OCI-LY1 (cell line): ENCODE data around the gene PRPS1.

Experiments used
- H2AFZ ChIP-seq: fragments of 200-600 bp; sonication (generic), shearing (Covaris generic); 2 replicates; pipeline ENCODE4 v1.6.0; 2014; ENCODE audit warnings: antibody characterized with exemption, mild to moderate bottlenecking, low read length
- H3F3A ChIP-seq: fragments of 200-600 bp; sonication (generic), shearing (Covaris generic); 2 replicates; pipeline ENCODE4 v1.6.0; 2014; ENCODE audit warnings: mild to moderate bottlenecking, antibody characterized with exemption, low read length, moderate library complexity; ENCODE audit not compliant: insufficient read depth
- H3K27ac ChIP-seq: fragments of 200-600 bp; sonication (generic); 2 replicates; pipeline ENCODE4 v1.5.1; 2014; ENCODE audit warnings: low read length, mixed run types, mild to moderate bottlenecking, low read depth; ENCODE audit not compliant: poor library complexity, severe bottlenecking
- H3K27me3 ChIP-seq: fragments of 200-600 bp; sonication (generic); 2 replicates; pipeline ENCODE4 v1.6.0; 2014; ENCODE audit warnings: antibody characterized with exemption, mild to moderate bottlenecking, low read length, moderate library complexity; ENCODE audit not compliant: insufficient read depth
- H3K36me3 ChIP-seq: fragments of 200-600 bp; sonication (generic); 2 replicates; pipeline ENCODE4 v1.6.1; 2014; ENCODE audit warnings: mild to moderate bottlenecking, antibody characterized with exemption, low read length, moderate library complexity, mixed read lengths; ENCODE audit not compliant: insufficient read depth
- H3K4me1 ChIP-seq: fragments of 200-600 bp; sonication (generic); 2 replicates; pipeline ENCODE4 v1.5.1; 2014; ENCODE audit warnings: mild to moderate bottlenecking, low read length, moderate library complexity; ENCODE audit not compliant: insufficient read depth, severe bottlenecking
- H3K4me2 ChIP-seq: fragments of 200-600 bp; sonication (generic), shearing (Covaris generic); 2 replicates; pipeline ENCODE4 v1.6.1; 2014; ENCODE audit warnings: low read length
- H3K4me3 ChIP-seq: fragments of 200-600 bp; sonication (generic); 2 replicates; pipeline ENCODE4 v1.5.1; 2014; ENCODE audit warnings: low read length, low read depth, mild to moderate bottlenecking, mixed read lengths; ENCODE audit not compliant: poor library complexity, severe bottlenecking
- H3K79me2 ChIP-seq: fragments of 200-600 bp; shearing (Covaris generic); 2 replicates; pipeline ENCODE4 v1.6.1; 2016; ENCODE audit warnings: mixed run types, low read length, mixed read lengths; ENCODE audit not compliant: insufficient read depth
- H3K9ac ChIP-seq: fragments of 200-600 bp; sonication (generic), shearing (Covaris generic); 2 replicates; pipeline ENCODE4 v1.6.1; 2014; ENCODE audit warnings: mild to moderate bottlenecking, low read length, mixed read lengths
- H3K9me2 ChIP-seq: fragments of 200-600 bp; sonication (generic), shearing (Covaris generic); 2 replicates; pipeline ENCODE4 v1.6.1; 2014; ENCODE audit warnings: low read depth, mild to moderate bottlenecking, low read length, mixed read lengths
- H3K9me3 ChIP-seq: fragments of 200-600 bp; shearing (Covaris generic); 2 replicates; pipeline ENCODE4 v1.6.1; 2014; ENCODE audit warnings: low read length, mixed read lengths
- H4K20me1 ChIP-seq: fragments of 200-600 bp; sonication (generic), shearing (Covaris generic); 2 replicates; pipeline ENCODE4 v1.6.0; 2016; ENCODE audit warnings: mild to moderate bottlenecking, low read length; ENCODE audit not compliant: insufficient read depth
- EZH2 ChIP-seq: fragments of 200-600 bp; sonication (generic), shearing (Covaris generic); IDR thresholded peaks from 2 replicates; pipeline ENCODE4 v1.8.0; 2017; ENCODE audit warnings: borderline replicate concordance, mixed run types, mild to moderate bottlenecking, antibody characterized with exemption, low read length, moderate library complexity, mixed read lengths
- TF ChIP-seq, protein P1 (sequence below): fragments of 200-600 bp; sonication (generic), shearing (Covaris generic); IDR thresholded peaks from 2 replicates; pipeline ENCODE4 v1.5.1; 2017; ENCODE audit warnings: mild to moderate bottlenecking, antibody characterized with exemption, low read length, moderate library complexity, mixed read lengths

The PRPS1 gene

DNA sequence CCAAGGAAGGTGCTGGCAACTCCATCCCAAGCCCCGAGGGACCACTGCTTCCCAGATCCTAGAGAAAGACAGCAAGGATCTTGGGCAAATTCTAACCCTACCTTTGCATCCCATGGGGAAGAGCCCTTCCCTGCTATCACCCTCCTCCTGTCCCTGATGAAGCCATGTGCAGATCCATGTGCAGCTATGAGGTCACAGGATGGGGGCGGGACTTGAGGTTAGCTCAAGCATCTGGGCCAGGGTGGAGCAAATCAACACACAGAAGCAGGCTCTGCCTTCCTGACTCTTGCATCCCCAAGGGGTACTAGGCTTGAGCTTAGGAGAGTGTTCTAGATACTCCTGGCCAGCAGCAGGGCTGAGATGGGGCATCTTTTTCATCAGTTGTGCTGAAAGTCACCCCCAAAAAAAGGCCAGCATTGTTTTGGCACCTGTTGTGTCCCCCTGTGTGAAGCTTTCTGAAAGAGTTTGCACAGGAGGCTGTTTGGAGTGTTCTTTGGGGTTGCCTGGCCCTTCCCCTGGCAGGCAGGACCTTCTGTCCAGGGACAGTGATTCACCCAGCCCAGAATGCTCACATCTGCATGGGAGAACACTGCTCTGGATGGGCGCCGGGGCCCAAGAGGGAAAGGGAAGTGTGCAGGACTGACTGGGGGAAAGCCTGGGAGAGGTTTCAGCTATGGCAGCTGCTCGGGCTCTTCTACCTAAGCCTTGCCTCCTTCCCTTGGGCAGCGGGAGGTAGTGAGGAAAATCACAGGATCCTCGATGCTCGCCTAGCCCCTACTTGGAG lies 50.8 kb downstream of the PRPS1 start:
- no peak overlapping the region for H3K27ac ChIP-seq
- no peak overlapping the region for H3K4me2 ChIP-seq
- H4K20me1 ChIP-seq: no peaks in the 10 kb centered on the region
- H2AFZ ChIP-seq: no peak overlapping the region
- H3K4me1 ChIP-seq: peaks cover 7% of the 10 kb centered on the region
- H3F3A ChIP-seq: no peaks in the 10 kb centered on the region
- H3K27me3 ChIP-seq: no peaks in the 10 kb centered on the region
- H3K9ac ChIP-seq: no peak overlapping the region
- no peak overlapping the region for H3K4me3 ChIP-seq
- H3K36me3 ChIP-seq: no peaks in the 10 kb centered on the region
- no peaks in the 10 kb centered on the region for H3K9me3 ChIP-seq
- no peaks in the 10 kb centered on the region for H3K9me2 ChIP-seq
- no peak for TF ChIP-seq EZH2
- TF ChIP-seq, protein P1, sequence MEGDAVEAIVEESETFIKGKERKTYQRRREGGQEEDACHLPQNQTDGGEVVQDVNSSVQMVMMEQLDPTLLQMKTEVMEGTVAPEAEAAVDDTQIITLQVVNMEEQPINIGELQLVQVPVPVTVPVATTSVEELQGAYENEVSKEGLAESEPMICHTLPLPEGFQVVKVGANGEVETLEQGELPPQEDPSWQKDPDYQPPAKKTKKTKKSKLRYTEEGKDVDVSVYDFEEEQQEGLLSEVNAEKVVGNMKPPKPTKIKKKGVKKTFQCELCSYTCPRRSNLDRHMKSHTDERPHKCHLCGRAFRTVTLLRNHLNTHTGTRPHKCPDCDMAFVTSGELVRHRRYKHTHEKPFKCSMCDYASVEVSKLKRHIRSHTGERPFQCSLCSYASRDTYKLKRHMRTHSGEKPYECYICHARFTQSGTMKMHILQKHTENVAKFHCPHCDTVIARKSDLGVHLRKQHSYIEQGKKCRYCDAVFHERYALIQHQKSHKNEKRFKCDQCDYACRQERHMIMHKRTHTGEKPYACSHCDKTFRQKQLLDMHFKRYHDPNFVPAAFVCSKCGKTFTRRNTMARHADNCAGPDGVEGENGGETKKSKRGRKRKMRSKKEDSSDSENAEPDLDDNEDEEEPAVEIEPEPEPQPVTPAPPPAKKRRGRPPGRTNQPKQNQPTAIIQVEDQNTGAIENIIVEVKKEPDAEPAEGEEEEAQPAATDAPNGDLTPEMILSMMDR: no peak
- no peaks in the 10 kb centered on the region for H3K79me2 ChIP-seq

DNA sequence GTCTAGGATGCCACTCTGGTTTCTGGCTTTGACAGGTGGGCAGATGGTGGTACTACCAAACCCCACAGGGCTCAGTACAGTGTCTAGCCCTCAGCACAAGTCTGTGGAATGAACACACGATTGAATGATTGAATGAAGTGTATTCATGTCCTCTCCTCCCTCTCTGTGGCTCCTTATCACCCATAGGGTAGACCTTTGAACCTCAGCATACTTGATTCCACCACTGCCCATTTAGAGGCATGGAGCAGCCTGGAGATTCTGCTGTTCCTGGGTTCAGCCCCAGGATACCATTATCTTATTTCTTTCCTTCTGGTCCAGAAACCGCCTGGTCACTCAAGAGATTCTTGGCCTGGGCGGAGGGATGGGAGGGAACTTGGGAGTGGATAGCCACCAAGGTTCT lies 53.9 kb downstream of the PRPS1 start:
- no peak overlapping the region for H3K4me3 ChIP-seq
- H4K20me1 ChIP-seq: no peaks in the 10 kb centered on the region
- H3K9me2 ChIP-seq: no peaks in the 10 kb centered on the region
- H3K79me2 ChIP-seq: no peaks in the 10 kb centered on the region
- no peaks in the 10 kb centered on the region for H3K9me3 ChIP-seq
- no peaks in the 10 kb centered on the region for H3K36me3 ChIP-seq
- H2AFZ ChIP-seq: no peak overlapping the region
- H3K9ac ChIP-seq: no peak overlapping the region
- H3F3A ChIP-seq: no peaks in the 10 kb centered on the region
- no peak overlapping the region for H3K4me2 ChIP-seq
- no peak overlapping the region for H3K27ac ChIP-seq
- H3K27me3 ChIP-seq: no peaks in the 10 kb centered on the region
- no peak for TF ChIP-seq EZH2
- TF ChIP-seq, protein P1: no peak
- H3K4me1 ChIP-seq: peaks cover 6% of the 10 kb centered on the region

DNA sequence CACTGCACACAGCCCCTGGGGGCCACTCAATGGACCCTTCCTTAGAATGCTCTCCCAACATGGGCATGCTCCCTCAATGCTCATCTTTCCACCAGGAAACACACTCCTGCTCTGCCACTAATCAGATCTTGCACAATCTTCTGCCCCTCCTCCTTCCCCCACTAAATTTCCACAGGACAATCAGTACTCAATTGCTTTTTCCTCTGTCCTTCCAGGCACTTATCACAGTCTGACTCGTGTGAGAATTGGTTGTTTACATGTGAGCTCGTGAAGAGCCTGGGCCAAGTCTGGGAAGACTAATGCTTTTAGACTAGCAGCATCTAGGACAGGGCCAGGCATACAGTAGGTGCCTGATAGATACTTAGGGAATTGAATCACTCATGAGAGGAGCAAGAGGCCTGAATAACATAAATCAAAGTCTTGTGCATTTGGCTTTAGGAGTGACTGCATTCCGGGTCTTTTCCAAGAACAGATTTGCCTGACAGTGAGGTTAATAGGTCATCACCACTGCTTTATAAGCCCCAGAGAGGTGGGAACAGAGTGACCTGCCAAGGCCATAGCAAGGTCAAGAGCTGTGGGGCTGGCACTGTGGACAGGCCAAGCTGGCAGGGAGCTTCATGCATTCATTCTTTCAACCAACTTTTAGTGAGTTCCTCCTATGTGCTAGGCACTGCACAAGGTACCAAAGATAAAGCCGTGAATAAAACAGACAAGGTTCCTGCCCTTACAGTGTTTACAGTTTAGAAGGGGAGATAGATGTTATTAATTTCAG lies 55.0 kb downstream of the PRPS1 start:
- H3K9me2 ChIP-seq: no peaks in the 10 kb centered on the region
- H3K27me3 ChIP-seq: no peaks in the 10 kb centered on the region
- TF ChIP-seq, protein P1: no peak
- no peaks in the 10 kb centered on the region for H4K20me1 ChIP-seq
- H3F3A ChIP-seq: no peaks in the 10 kb centered on the region
- H3K4me3 ChIP-seq: no peak overlapping the region
- peaks cover 6% of the 10 kb centered on the region for H3K4me1 ChIP-seq
- H2AFZ ChIP-seq: no peak overlapping the region
- no peaks in the 10 kb centered on the region for H3K9me3 ChIP-seq
- no peak overlapping the region for H3K4me2 ChIP-seq
- no peak overlapping the region for H3K27ac ChIP-seq
- no peaks in the 10 kb centered on the region for H3K36me3 ChIP-seq
- H3K79me2 ChIP-seq: no peaks in the 10 kb centered on the region
- H3K9ac ChIP-seq: no peak overlapping the region
